HG03159 (cell line): Measurements from ENCODE around the gene ZNF275.
"Not testable (repeated sequence)": the region's sequence is repeated elsewhere in the genome, so short reads cannot be mapped to it uniquely, and the experiment has no call there.

Source experiments
- ATAC-seq: cut with Tn5 transposase; IDR thresholded peaks from one replicate; pipeline ENCODE4 v1.9.1; 2021; ENCODE audit warnings: mild to moderate bottlenecking, moderate library complexity; ENCODE audit not compliant: unreplicated experiment

The ZNF275 gene

DNA sequence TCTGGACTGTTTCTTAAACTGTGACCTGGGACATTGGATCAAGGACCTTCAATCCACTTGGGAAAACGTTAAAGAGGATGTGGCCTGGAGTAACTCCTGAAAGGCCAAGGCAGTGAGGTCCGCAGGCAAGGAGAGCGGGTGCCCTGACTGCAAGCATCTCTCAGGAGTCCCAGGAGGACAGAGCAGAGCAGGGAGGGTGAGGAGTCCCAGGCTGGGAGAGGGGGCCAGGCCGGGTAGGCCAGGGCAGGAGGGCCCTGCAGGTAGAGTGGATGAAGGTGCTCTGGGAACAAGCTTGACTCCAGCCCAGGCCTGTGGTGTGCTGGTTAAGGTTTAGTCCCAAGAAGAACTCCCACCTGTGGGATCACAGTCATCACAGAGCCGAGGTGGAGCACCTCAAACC, 53.4 kb downstream of the ZNF275 start:
- ATAC-seq, result no peak

DNA sequence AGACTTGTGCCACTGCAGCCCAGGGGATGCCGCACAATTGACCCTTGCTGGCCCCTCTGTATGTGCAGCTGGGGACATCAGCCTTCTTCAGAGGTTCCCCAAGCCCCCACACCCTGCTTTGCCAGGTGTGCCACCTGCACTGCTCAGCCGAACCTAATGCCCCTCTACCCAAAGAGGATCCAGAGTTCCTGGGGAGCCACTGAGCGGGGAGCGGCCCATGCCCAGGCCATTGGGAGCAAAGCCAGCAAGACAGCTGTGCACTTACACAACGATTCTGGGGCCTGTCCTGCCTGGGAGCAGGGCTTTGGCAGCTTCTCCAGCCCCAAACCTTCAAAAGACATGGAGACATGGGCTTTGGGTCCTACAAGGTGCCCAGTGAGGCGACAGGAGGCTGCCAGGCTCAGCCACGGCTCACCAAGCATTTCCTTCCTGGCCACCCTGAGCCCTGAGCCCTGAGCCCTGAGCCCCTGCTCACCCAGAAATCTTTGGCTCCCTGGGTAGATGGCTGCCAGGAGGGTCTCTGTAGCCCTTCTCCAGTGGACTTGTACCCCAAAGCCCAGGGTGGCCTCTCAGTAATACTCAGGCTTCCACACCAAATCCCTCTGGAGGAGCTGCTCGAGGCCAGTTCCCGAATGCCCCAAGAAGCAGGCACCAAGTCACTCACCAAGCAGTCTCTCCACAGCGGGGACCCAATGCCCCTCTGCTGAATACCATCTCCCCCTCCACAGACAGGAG, 54.2 kb downstream of the ZNF275 start:
- ATAC-seq, result no peak

DNA sequence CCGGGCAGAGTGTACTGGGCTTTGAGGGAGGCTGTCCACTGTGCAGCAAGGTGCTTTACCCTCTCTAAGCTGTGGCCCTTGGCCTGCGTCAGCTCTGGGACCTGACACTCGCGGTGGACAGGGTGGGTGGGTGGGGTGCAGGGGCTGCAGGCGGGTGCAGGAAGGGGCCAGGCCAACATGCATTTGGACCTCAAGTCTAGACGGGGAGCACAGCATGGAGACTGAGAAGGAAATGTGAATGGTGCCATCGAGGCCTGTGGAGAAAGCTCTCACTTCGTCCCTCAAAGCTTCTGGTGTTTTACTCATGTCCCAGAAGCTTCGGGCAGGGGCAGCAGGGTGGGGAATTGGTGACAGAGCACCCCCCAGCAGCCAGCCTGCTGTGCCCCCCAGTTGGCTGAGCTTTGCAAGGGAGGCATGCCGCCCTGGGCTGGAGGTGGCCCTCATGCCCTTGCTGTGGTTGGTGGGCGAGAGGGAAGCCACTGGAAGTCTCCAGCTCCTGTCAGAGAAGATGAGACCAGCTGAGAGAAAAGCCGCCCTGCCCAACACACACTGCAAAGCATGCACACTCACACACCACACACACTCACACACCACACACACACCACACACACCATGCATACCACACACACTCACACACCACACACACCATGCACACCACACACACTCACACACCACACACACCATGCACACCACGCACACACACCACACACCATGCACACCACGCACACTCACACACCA, 54.9 kb downstream of the ZNF275 start:
- no peak for ATAC-seq

DNA sequence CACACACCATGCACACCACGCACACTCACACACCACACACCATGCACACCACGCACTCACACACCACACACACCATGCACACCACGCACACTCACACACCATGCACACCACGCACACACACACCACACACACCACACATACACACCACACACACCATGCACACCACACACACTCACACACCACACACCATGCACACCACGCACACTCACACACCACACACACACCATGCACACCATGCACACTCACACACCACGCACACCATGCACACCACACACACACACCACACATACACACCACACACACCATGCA, 55.5 kb downstream of the ZNF275 start:
- not testable (repeated sequence) for ATAC-seq

DNA sequence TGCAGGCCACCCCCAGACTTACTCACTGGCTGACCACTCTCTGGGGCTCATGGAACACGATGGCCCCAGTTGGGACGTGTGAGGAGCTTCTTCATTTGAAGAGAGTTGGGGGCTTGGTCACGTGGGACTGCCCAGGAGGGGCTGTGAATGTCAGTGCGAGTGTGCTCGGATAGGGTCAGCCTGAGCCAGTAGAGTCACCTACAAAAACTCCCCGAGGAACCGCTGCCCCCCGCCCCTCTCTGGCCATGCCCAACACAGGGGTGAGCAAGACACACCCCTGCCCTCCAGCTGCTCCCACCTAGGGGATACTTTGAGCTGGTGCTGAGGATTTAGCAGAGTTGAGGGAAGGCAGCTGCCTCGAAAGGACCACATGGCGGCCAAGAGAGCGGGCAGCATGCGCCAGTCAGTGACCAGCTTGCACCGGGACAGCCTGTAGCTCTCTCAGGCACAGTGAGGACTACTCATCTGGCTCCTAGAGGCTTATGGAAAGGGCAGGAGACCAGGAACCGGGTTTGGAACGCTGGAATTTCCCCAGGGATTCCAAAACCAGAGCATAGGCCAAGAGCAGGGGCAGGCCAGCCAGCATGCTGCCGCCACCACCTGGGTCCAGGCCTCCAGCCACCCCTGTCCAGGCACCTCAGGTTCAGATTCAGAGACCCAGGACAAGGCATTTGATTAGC, 58.8 kb downstream of the ZNF275 start:
- no peak for ATAC-seq

DNA sequence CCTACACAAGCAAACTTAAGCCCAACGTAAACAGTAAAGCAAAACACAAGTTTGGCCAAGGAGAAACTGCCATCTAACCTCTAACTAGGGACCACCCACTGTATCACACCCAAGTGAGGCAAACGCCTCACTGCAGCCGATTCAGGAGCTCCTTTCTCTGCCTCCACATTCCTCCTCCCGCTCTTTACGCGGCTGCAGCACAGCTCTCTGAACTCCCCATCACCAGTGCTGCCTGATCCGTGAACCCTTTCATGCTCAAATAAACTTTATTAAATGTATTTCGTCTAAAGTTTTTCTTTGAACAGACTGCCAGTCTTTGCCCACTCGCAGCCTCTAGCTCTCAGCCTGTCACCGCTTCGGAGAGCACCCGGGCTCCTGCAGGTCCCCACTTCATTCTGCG, 60.7 kb downstream of the ZNF275 start:
- no peak for ATAC-seq

DNA sequence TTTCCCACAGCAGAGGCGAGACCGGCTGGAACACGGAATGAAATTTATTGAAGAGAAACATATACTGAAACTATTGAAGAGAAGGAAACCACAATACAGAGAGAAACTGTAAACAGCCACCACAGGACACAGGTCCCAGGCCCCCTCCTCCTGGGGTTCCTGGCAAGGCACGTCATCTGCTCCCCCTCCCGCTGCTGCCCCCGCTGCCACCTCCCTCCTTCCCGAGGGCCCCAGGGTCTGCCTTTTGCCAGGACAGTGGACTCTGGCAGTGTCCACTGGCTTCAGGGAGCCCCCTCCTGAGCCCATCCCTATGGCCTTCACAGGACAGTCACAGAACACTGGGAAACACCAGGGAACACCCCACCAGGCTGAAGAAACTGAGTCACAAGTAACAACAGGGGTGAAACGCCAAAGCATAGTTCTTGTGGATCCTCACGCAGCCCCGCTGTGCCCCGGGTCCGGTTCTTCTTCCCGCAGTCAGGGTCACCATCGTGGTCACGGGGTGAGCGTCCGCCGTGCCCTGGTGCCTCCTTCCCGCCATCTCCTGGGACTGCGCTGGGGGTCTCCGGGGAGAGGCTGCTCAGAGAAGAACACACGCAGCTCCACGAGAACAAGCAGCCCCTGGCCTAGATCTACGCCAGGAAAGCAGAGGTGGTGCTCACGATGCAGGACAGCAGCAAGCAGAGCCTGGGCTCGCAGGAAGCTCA, 61.8 kb downstream of the ZNF275 start:
- no peak for ATAC-seq

DNA sequence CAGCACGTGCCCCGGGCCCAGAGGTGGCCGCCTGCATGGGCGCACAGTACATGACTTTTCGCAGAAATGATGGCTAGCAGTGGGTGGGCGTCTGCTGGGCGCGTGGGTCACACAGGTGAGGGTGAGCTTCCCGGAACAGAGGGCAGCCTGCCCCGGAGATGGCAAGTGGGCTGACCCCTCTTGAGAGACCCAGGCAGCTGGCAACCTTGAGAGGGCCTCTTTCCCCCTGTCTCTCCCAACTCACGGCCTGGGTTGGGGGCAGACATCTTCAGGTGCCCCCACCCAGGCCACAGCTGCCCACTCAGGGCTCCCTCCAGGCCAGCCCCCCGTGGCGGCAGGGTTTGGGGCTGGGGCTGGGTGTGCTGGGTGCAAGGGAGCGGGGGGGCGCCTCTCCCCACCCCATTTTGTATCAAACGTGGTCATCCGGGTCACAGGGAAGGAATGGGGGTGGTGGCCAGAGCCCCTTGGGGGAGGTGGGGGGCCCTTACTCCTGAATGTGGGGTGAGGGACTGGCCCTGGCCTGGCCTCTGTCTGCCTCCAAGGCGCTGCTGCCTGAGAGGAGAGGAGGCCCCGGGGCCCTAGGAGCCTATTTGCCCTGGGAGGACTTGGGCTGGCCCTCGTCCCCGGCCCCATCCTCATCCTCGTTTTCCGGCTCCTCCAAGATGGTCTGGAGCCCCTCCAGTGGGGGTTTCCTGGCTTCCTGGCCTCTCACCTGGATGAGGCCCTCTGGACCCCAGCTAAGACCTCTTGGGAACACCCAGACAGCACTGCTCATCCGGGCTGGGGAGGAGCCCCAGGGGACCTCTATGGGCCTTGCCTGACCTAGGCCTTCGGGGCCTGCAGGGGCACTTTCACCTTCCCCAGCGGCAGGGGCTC, 62.6 kb downstream of the ZNF275 start:
- ATAC-seq, result no peak

DNA sequence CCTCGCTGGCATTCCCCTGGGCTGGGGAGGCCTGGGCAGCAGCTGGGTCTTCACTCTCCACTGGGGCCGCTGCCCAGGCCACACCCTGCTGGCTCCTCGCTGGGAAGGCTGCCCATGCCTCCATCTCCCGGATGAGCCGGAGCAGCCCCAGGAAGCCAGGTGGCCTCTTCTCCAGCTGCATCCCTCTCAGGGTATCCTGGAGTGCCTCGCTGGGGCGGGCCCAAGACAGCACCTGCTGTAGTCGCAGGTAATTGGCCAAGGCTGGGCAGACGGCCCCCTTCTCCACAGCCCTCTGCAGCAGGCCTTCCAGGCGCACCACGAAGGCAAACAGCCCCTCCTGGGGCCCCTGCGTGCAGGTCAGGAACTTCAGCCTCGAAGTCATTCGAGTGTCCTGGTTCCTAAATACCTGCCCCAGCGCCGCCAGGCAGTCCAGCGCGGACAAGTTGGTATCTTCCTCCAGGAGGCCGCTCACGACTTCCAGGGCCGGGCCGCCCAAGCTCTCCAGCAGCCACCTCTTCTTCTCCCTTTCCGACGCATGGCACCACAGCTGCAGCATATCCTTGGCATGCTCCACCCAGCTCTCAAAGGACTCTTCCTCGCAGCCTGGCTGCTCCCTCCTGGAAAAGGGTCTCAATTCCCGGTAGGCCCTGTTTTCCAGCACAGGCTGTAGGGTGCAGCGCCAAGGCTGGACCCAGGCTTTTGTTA, 63.5 kb downstream of the ZNF275 start:
- no peak for ATAC-seq

DNA sequence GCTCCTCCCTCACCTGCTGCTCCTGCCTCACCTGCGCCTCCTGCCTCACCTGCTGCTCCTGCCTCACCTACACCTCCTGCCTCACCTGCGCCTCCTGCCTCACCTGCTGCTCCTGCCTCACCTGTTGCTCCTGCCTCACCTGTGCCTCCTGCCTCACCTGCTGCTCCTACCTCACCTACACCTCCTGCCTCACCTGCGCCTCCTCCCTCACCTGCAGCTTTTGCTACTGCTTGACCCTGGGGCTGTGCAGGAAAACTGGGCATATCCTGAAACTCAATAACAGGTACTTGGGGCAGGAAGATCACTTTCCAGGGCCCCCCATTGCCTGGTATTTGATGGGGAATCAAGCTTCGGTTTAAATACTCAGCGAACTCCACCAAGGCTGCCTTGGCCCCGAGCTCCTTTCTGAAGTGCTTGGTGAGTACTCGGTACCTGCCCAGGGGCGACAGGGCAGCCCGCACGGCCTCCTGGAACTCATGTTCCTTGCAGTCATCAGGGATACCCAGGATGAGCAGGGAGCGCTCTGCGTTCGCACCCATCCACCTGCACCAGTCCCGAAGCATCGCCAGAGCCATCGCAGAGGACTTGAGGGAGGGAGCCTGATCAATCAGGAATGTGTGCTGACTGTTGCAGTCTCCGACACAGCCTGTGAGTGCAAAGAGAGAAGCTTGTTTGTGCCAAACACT, 64.5 kb downstream of the ZNF275 start:
- ATAC-seq, result no peak

DNA sequence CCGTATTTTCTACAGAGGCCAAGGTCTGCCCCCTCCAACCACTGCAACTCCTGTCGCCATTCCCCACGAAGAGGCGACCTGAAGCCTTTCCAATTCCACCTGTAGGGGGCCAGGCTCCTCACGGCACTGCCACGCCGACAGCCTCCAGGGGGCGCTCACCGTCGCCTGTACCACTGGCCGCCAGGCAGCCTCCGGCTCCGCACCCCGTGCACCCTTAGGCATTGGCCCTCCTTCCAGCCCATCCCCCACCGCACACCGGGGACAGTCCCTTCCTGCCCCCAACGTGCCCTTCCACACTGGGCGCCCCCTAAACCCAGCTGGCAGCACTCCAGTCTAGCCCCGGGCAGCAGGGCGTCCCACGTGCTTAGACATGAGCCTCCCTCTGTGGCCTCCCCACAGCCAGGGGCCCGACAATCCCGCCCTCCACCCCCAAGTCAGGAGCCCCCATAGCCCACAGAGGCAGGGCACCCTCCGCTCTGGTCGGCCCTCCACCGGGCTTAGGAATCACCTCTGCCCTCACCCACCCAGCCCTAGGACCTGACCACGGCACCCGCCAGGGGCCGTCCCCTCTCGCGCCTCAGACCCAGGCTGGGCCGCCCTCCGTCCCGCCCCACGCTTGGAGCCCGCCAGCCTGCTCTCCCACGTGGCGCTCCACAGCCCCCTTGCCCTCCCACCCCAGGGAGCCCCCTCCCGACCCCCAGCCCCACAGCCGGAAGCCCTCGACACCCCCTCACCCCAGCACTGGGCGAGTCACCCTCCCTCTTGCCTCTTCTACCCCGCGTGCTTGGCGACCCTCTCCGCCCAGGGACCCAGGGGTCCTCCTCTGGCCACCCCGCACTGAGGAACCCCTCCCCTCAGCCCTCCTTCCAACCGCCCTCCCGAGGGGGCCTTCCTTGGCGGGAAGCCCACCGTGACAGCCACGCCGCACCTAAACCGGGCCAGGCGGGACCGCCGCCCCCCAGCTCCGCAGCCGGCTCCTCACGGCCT, 66.5 kb downstream of the ZNF275 start:
- no peak for ATAC-seq

DNA sequence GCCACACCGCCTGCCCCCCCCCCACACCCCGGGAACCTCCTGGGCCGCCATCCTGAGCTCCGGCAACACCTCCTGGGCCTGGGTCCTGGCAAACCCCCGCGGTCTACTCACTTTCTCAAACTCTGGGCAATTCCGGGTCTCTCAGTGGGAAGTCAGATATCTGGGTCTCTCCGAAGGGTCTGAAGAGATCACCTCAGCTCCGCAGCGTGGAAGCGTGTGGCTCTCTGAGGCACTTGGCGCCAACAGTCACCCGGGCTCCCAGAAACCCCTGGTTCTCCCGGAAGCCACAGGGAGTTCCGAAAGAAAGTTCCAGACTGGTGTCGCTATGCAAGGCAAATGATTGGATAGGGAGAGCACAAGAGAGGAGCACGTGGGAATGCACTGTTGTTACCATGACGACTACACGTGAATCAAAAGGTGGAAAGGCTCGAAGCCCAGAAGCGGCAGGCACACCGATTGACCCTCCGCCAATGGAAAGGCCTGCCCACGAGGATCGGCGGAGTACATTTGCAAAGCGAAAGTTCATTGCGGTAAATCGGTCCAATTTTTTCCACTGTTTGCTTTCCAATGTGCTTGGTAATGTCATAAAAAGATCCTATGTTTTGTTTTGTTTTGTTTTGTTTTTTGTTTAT, 67.3 kb downstream of the ZNF275 start, which contains the start of gene PNMA6E:
PNMA6E (minus strand) TSS at position 218 of the 632 bp plus-strand sequence. CDS start 2,501 bp downstream, outside the sequence.
- no peak for ATAC-seq
